ENCODE measurements around the gene NBPF4.
A peak's percentile ranks its signal among the peaks of the same experiment; 100 is the strongest.
"Not testable (repeated sequence)": the region's sequence is repeated elsewhere in the genome, so short reads cannot be mapped to it uniquely, and the experiment has no call there.

NBPF4 gene

DNA sequence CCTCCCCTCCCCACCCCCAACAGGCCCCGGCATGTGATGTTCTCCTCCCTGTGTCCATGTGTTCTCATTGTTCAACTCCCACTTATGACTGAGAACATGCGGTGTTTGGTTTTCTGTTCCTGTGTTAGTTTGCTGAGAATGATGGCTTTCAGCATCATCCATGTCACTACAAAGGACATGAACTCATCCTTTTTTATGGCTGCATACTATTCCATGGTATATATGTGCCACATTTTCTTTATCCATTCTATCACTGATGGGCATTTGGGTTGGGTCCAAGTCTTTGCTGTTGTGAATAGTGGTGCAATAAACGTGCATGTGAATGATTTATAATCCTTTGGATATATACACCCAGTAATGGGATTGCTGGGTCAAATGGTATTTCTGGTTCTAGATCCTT lies 40.3 kb downstream of the NBPF4 start:
- H3K4me1 ChIP-seq (ENCODE audit: control insufficient read depth, low read depth, low read length); H3K4me3 ChIP-seq (ENCODE audit: low read length); H3K9me3 ChIP-seq (ENCODE audit: control insufficient read depth, low read depth, low read length); H3K27ac ChIP-seq (ENCODE audit: low read length); H3K36me3 ChIP-seq (ENCODE audit: control insufficient read depth, low read depth, low read length); H3K9ac ChIP-seq (ENCODE audit: low read length): not testable (repeated sequence)
- H3K27me3 ChIP-seq (ENCODE audit: control insufficient read depth, insufficient read depth, low read length): peaks cover 25% of the 10 kb centered on the region

- peaks cover 25% of the 10 kb centered on the region for H3K27me3 ChIP-seq (ENCODE audit: control insufficient read depth, insufficient read depth, low read length)
Measured at GRCh38 chr1:108201687-108202086, 42.2 kb downstream of the NBPF4 start.

DNA sequence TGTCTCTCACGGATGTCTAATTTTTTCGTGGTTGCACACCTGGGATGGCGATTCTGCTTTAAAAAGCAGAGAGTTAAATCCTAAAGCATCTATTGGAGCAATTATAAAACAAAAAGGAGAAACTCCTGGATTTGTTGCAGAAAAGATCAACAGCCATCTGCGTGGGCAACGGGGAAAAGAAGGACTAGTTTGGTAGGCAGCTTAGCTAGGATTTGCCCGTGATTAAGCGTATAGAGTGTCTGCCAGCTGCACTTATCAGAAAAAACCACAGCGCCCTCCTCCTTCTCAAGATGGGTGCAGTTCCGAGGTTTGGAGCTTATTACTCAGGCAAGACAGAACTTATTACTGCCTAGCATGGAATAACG lies 43.2 kb downstream of the NBPF4 start:
- Histone ChIP-seq H3K4me3 (ENCODE audit: low read length) (peak overlapping the region; percentile 76), H3K36me3 (ENCODE audit: control insufficient read depth, low read depth, low read length) (no peaks in the 10 kb centered on the region), H3K4me1 (ENCODE audit: control insufficient read depth, low read depth, low read length) (peaks cover 5% of the 10 kb centered on the region), H3K9me3 (ENCODE audit: control insufficient read depth, low read depth, low read length) (no peaks in the 10 kb centered on the region), H3K9ac (ENCODE audit: low read length) (peak overlapping the region; percentile 54), H3K27ac (ENCODE audit: low read length) (no peak overlapping the region), H3K27me3 (ENCODE audit: control insufficient read depth, insufficient read depth, low read length) (peaks cover 25% of the 10 kb centered on the region)

More at GRCh38 chr1:108201687-108202086, 42.2 kb downstream of the NBPF4 start:
- H3K4me1 ChIP-seq (ENCODE audit: control insufficient read depth, low read depth, low read length): peaks cover 5% of the 10 kb centered on the region
- H3K9ac ChIP-seq (ENCODE audit: low read length): no peak overlapping the region
- no peak overlapping the region for H3K27ac ChIP-seq (ENCODE audit: low read length)
- no peak overlapping the region for H3K4me3 ChIP-seq (ENCODE audit: low read length)
- no peaks in the 10 kb centered on the region for H3K9me3 ChIP-seq (ENCODE audit: control insufficient read depth, low read depth, low read length)
- no peaks in the 10 kb centered on the region for H3K36me3 ChIP-seq (ENCODE audit: control insufficient read depth, low read depth, low read length)

- Histone ChIP-seq H3K27ac (ENCODE audit: low read length) (no peak within 1 kb of the TSS), H3K4me1 (ENCODE audit: control insufficient read depth, low read depth, low read length) (peaks cover 5% of the 10 kb centered on the region), H3K9me3 (ENCODE audit: control insufficient read depth, low read depth, low read length) (no peaks in the 10 kb centered on the region), H3K9ac (ENCODE audit: low read length) (peak within 1 kb of the TSS; percentile 74), H3K36me3 (ENCODE audit: control insufficient read depth, low read depth, low read length) (no peaks in the 10 kb centered on the region), H3K27me3 (ENCODE audit: control insufficient read depth, insufficient read depth, low read length) (peaks cover 25% of the 10 kb centered on the region), H3K4me3 (ENCODE audit: low read length) (peak within 1 kb of the TSS; percentile 76)
Measured at GRCh38 chr1:108199781-108200686, 43.8 kb downstream of the NBPF4 start, which contains the start of gene SLC25A24. Gene SLC25A24, minus strand, starts transcription at chr1:108200343. Its CDS starts 205 bp downstream, at chr1:108200138.

- Histone ChIP-seq H3K9me3 (ENCODE audit: control insufficient read depth, low read depth, low read length) (no peaks in the 10 kb centered on the region), H3K9ac (ENCODE audit: low read length) (peak overlapping the region; percentile 74), H3K4me3 (ENCODE audit: low read length) (peak overlapping the region; percentile 76), H3K27ac (ENCODE audit: low read length) (no peak overlapping the region), H3K27me3 (ENCODE audit: control insufficient read depth, insufficient read depth, low read length) (peaks cover 25% of the 10 kb centered on the region), H3K36me3 (ENCODE audit: control insufficient read depth, low read depth, low read length) (no peaks in the 10 kb centered on the region), H3K4me1 (ENCODE audit: control insufficient read depth, low read depth, low read length) (peaks cover 5% of the 10 kb centered on the region)
Measured at GRCh38 chr1:108199201-108199691, 44.6 kb downstream of the NBPF4 start.

DNA sequence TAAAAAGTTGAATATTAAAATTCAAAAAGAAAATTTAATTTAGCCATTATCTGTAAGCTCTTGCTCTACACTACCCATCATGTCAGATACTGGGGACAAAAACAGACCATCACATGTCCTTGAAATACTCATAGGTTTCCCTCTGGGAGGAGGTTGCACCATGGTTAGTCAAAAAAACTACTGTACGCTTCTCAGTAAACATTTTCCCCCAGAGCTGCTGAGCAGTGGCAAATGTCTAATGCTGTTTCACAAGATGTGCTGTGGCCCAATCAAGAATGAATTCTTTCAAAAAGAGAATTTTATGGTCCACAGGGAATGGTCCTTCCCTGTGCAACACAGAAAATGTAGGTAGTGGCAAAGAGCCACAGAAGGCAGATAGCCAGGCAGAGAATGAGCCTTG lies 49.8 kb downstream of the NBPF4 start:
- Histone ChIP-seq H3K9me3 (ENCODE audit: control insufficient read depth, low read depth, low read length) (no peaks in the 10 kb centered on the region), H3K27me3 (ENCODE audit: control insufficient read depth, insufficient read depth, low read length) (peaks cover 3% of the 10 kb centered on the region), H3K36me3 (ENCODE audit: control insufficient read depth, low read depth, low read length) (no peaks in the 10 kb centered on the region), H3K9ac (ENCODE audit: low read length) (no peak overlapping the region), H3K4me1 (ENCODE audit: control insufficient read depth, low read depth, low read length) (peaks cover 5% of the 10 kb centered on the region), H3K4me3 (ENCODE audit: low read length) (no peak overlapping the region), H3K27ac (ENCODE audit: low read length) (no peak overlapping the region)

- Histone ChIP-seq H3K27ac (ENCODE audit: low read length) (no peak overlapping the region), H3K4me1 (ENCODE audit: control insufficient read depth, low read depth, low read length) (no peaks in the 10 kb centered on the region), H3K27me3 (ENCODE audit: control insufficient read depth, insufficient read depth, low read length) (no peaks in the 10 kb centered on the region), H3K4me3 (ENCODE audit: low read length) (no peak overlapping the region), H3K9ac (ENCODE audit: low read length) (no peak overlapping the region), H3K9me3 (ENCODE audit: control insufficient read depth, low read depth, low read length) (no peaks in the 10 kb centered on the region), H3K36me3 (ENCODE audit: control insufficient read depth, low read depth, low read length) (no peaks in the 10 kb centered on the region)
Measured at GRCh38 chr1:108193333-108193732, 50.5 kb downstream of the NBPF4 start.

DNA sequence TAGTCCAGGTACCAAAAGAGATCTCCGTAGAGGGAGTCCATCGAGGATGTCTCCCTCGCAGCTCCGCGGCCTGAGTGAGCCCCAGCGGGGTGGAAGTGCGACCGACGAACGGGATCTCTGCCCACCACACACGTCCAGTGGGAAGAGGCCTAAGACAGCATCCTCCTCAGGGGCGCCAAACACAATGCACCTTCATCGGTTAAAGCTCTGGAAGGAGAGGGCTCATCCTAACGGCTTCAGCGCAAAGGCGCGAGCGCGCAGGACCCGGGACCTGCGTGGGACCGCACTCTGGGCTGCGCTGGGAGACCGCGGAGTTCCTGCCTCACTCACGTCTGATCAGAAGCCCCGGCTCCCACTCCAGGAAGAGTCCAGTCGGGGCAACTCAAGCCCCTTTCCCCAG lies 51.3 kb downstream of the NBPF4 start:
- Histone ChIP-seq H3K4me3 (ENCODE audit: low read length) (no peak overlapping the region), H3K27ac (ENCODE audit: low read length) (no peak overlapping the region), H3K9ac (ENCODE audit: low read length) (no peak overlapping the region), H3K36me3 (ENCODE audit: control insufficient read depth, low read depth, low read length) (no peaks in the 10 kb centered on the region), H3K27me3 (ENCODE audit: control insufficient read depth, insufficient read depth, low read length) (no peaks in the 10 kb centered on the region), H3K9me3 (ENCODE audit: control insufficient read depth, low read depth, low read length) (no peaks in the 10 kb centered on the region), H3K4me1 (ENCODE audit: control insufficient read depth, low read depth, low read length) (no peaks in the 10 kb centered on the region)

GRCh38 chr1:108190686-108191416 lies 53.0 kb downstream of the NBPF4 start:
- Histone ChIP-seq H3K27ac (ENCODE audit: low read length) (no peak overlapping the region), H3K9ac (ENCODE audit: low read length) (no peak overlapping the region), H3K4me1 (ENCODE audit: control insufficient read depth, low read depth, low read length) (no peaks in the 10 kb centered on the region), H3K4me3 (ENCODE audit: low read length) (no peak overlapping the region), H3K9me3 (ENCODE audit: control insufficient read depth, low read depth, low read length) (no peaks in the 10 kb centered on the region), H3K27me3 (ENCODE audit: control insufficient read depth, insufficient read depth, low read length) (no peaks in the 10 kb centered on the region), H3K36me3 (ENCODE audit: control insufficient read depth, low read depth, low read length) (no peaks in the 10 kb centered on the region)

- no peak overlapping the region for H3K27ac ChIP-seq (ENCODE audit: low read length)
- no peak overlapping the region for H3K4me3 ChIP-seq (ENCODE audit: low read length)
- H3K9ac ChIP-seq (ENCODE audit: low read length): no peak overlapping the region
- no peaks in the 10 kb centered on the region for H3K9me3 ChIP-seq (ENCODE audit: control insufficient read depth, low read depth, low read length)
- peaks cover 2% of the 10 kb centered on the region for H3K36me3 ChIP-seq (ENCODE audit: control insufficient read depth, low read depth, low read length)
- no peaks in the 10 kb centered on the region for H3K4me1 ChIP-seq (ENCODE audit: control insufficient read depth, low read depth, low read length)
- H3K27me3 ChIP-seq (ENCODE audit: control insufficient read depth, insufficient read depth, low read length): no peaks in the 10 kb centered on the region
Measured at GRCh38 chr1:108190001-108190634, 53.8 kb downstream of the NBPF4 start.

GRCh38 chr1:108188801-108189200 lies 55.1 kb downstream of the NBPF4 start:
- H3K9ac ChIP-seq (ENCODE audit: low read length): no peak overlapping the region
- no peaks in the 10 kb centered on the region for H3K4me1 ChIP-seq (ENCODE audit: control insufficient read depth, low read depth, low read length)
- H3K36me3 ChIP-seq (ENCODE audit: control insufficient read depth, low read depth, low read length): peaks cover 7% of the 10 kb centered on the region
- no peak overlapping the region for H3K27ac ChIP-seq (ENCODE audit: low read length)
- H3K27me3 ChIP-seq (ENCODE audit: control insufficient read depth, insufficient read depth, low read length): no peaks in the 10 kb centered on the region
- no peaks in the 10 kb centered on the region for H3K9me3 ChIP-seq (ENCODE audit: control insufficient read depth, low read depth, low read length)
- no peak overlapping the region for H3K4me3 ChIP-seq (ENCODE audit: low read length)

All from iPS-18a (cell line).